GM12878 (cell line): ENCODE measurements around the gene BLTP3B. TPM values are rescaled to one million over a fixed set of nuclear protein-coding genes. Genes with fewer than 3 reads are reported as not detected.

Experiments
- ATAC-seq: fragments of 200-7000 bp; cut with Tn5 transposase; 3 replicates; pipeline ENCODE4 v1.9.1; 2020; ENCODE audit warnings: mild to moderate bottlenecking, moderate library complexity
- BruUV-seq: library from RNA; stranded (reverse); fragments of 400-500 nt; replicated peaks from 2 replicates; lab custom pipeline; 2021; lab: Mats Ljungman, UMichigan
- CTCF ChIA-PET: fragments of 300-600 bp; sonication (Branson Sonifier 250); formaldehyde crosslinking; extraction: SDS; loops from one replicate; lab custom pipeline; 2021; ENCODE audit warnings: inconsistent platforms; lab: Yijun Ruan, JAX
- POLR2A ChIA-PET: fragments of 350-600 bp; formaldehyde crosslinking; extraction: SDS; loops from one replicate; lab custom pipeline; 2021; ENCODE audit warnings: inconsistent platforms; lab: Charles Lee
- RAD21 ChIA-PET: fragments of 300-600 bp; sonication (Branson Sonifier 250); formaldehyde crosslinking; loops from one replicate; lab custom pipeline; 2023; ENCODE audit warnings: antibody characterized with exemption; ENCODE audit not compliant: unreplicated experiment; lab: Charles Lee
- SMC1A ChIA-PET: fragments of 300-600 bp; sonication (Branson Sonifier 250); formaldehyde crosslinking; loops from one replicate; lab custom pipeline; 2023; ENCODE audit not compliant: unreplicated experiment, uncharacterized antibody; lab: Charles Lee
- DNase-seq: peaks from one replicate; pipeline ENCODE4 v3.0.0-alpha.2; 2011; ENCODE audit warnings: low read depth, low spot score
- FAIRE-seq: peaks from 3 replicates; lab custom pipeline; 2011; peaks lifted over from hg19 to GRCh38; lab: Jason Lieb, UNC
- H2AFZ ChIP-seq: 2 replicates; pipeline ENCODE4 v1.6.0; 2011; ENCODE audit warnings: low read depth, low read length, control low read depth; ENCODE audit not compliant: control insufficient read depth
- H3K27ac ChIP-seq: 2 replicates; pipeline ENCODE4 v1.5.1; 2011; ENCODE audit warnings: control low read depth; ENCODE audit not compliant: control insufficient read depth, insufficient read depth
- H3K27me3 ChIP-seq, 2 experiments: replicated peaks in 1 of 2; 2 replicates each; pipeline versions ENCODE4 v1.6.0 to v1.6.1; 2011; ENCODE audit warnings: low read length in 1 of 2; ENCODE audit not compliant: control insufficient read depth in 2 of 2, insufficient read depth in 2 of 2
- H3K36me3 ChIP-seq, 2 experiments: 2 replicates each; pipeline ENCODE4 v1.5.1; 2011; ENCODE audit warnings: low read length in 1 of 2; ENCODE audit not compliant: control insufficient read depth in 2 of 2, insufficient read depth in 2 of 2
- H3K4me1 ChIP-seq: 2 replicates; pipeline ENCODE4 v1.6.1; 2011; ENCODE audit warnings: mild to moderate bottlenecking, low read length, moderate library complexity, mixed read lengths; ENCODE audit not compliant: control insufficient read depth, insufficient read depth
- H3K4me2 ChIP-seq: 2 replicates; pipeline ENCODE4 v1.6.0; 2011; ENCODE audit warnings: control low read depth; ENCODE audit not compliant: control insufficient read depth, insufficient read depth
- H3K4me3 ChIP-seq: fragments of 200-600 bp; sonication (generic); 2 replicates; pipeline ENCODE4 v1.5.1; 2016
- H3K79me2 ChIP-seq: 2 replicates; pipeline ENCODE4 v1.6.0; 2011; ENCODE audit warnings: low read length; ENCODE audit not compliant: control insufficient read depth, insufficient read depth
- H3K9ac ChIP-seq: 2 replicates; pipeline ENCODE4 v1.8.0; 2011; ENCODE audit warnings: low read length, control low read depth, mixed read lengths; ENCODE audit not compliant: control insufficient read depth, insufficient read depth
- H3K9me3 ChIP-seq: replicated peaks from 3 replicates; pipeline ENCODE4 v1.5.1; 2011; ENCODE audit warnings: mild to moderate bottlenecking, low read length; ENCODE audit not compliant: control insufficient read depth, insufficient read depth
- H4K20me1 ChIP-seq: 2 replicates; pipeline ENCODE4 v1.6.0; 2011; ENCODE audit not compliant: control insufficient read depth, insufficient read depth
- ATF7 ChIP-seq: fragments of 450-650 bp; IDR thresholded peaks from 2 replicates; pipeline ENCODE4 v1.6.1; 2016; ENCODE audit warnings: low read depth, mild to moderate bottlenecking
- BCL11A ChIP-seq: IDR thresholded peaks from 2 replicates; pipeline ENCODE4 v1.6.1; 2011; ENCODE audit warnings: low read depth, low read length
- HDAC2 ChIP-seq: fragments of 200-600 bp; sonication (generic); IDR thresholded peaks from 2 replicates; pipeline ENCODE4 v1.6.1; 2017
- KAT2A ChIP-seq: conservative IDR thresholded peaks from 2 replicates; pipeline ENCODE4 v1.6.1; 2011; ENCODE audit warnings: low read depth, low read length; ENCODE audit not compliant: control insufficient read depth
- MEF2B ChIP-seq: fragments of 450-650 bp; IDR thresholded peaks from 2 replicates; pipeline ENCODE4 v1.6.1; 2018; ENCODE audit warnings: mild to moderate bottlenecking, moderate library complexity; ENCODE audit not compliant: partially characterized antibody, poor library complexity, severe bottlenecking
- ZNF622 ChIP-seq: fragments of 450-650 bp; IDR thresholded peaks from 2 replicates; pipeline ENCODE4 v1.6.1; 2017; ENCODE audit warnings: mild to moderate bottlenecking, inconsistent platforms
- WGBS: methylation state at CpG from one replicate; pipeline ENCODE4 v1.1.6; 2016; ENCODE audit warnings: low lambda C conversion rate; ENCODE audit not compliant: insufficient replicate concordance, insufficient coverage; ENCODE audit errors: missing lambda C conversion rate; 5-methylcytosine and 5-hydroxymethylcytosine counted together
- in situ Hi-C: fragments of 300-500 bp; cut with MboI; formaldehyde crosslinking; loops from 9 replicates; pipeline ENCODE4 v1.14.3; 2018; ENCODE audit warnings: mixed read lengths
- intact Hi-C: fragments of 100-400 bp; cut with micrococcal nuclease; formaldehyde crosslinking; loops from one replicate; pipeline ENCODE4 v1.14.2; 2022; ENCODE audit not compliant: unreplicated experiment
- polyA plus RNA-seq, 11 experiments: library from polyadenylated mRNA; depleted of rRNA in 4 of 11; unstranded in 6 of 11; stranded (reverse) in 5 of 11; fragments of >200 nt; fragmentation: Nextera tagmentation in 4 of 11; fragmentation: Illumina TruSeq in 1 of 11; extraction: Ambion mirVana in 4 of 11; extraction: Trizol in 1 of 11; gene quantifications; 1 replicate in 1 of 11; 2 replicates in 10 of 11; pipeline versions ENCODE4 v1.2.1 to v1.2.3, GENCODE V29; 2011 to 2016; ENCODE audit warnings: inconsistent platforms in 2 of 11, missing spikeins in 2 of 11, low read depth in 1 of 11
- total RNA-seq, 4 experiments: library from RNA; depleted of rRNA in 3 of 4; stranded (reverse); fragments of >200 nt in 3 of 4; fragmentation: Illumina TruSeq in 1 of 4; extraction: Trizol in 1 of 4; gene quantifications; 2 replicates each; pipeline versions ENCODE4 v1.2.1 to v1.2.3, GENCODE V29; 2013 to 2021
- TF ChIP-seq, protein P1 (sequence below): IDR thresholded peaks from 2 replicates; pipeline ENCODE4 v1.6.1; 2012; ENCODE audit warnings: low read depth, low read length, improper control_type of control experiment
- TF ChIP-seq, protein P2 (sequence below): IDR thresholded peaks from 2 replicates; pipeline ENCODE4 v1.6.1; 2012; ENCODE audit warnings: low read length, inconsistent platforms

Gene BLTP3B
- total and polyA plus RNA-seq, 10 of the 15 experiments (the other 5 are each of a cell fraction or from before 2014, with no cell fraction given): 3.6 to 23.6 (median 17.0) TPM

DNA sequence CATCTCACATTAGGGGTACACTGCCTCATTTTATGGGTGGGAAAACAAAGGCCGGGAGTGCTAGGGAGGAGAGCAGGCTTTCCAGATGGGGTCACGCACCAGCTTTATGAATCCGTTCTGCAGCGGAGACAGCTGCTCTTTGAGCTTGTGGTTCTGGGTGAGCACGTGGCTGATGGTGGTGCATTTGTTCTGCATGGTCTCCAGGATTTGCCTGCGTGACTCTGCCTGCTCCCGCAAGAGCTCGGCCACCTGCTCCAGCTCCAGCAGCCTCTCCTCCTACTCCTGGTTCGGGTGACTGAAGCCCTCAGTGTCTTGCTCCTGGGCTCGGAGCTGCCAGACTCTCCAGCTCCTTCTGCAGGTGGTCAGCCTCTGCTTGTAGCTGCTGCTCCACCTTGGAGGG is 23.6 kb upstream of the BLTP3B start:
- POLR2A ChIA-PET: no interaction called here
- CTCF ChIA-PET: interaction anchor here (0.7 to 4.3 kb wide), 3 partner anchors 12 to 238 kb away, joined by 3 to 47 read pairs (median 4); no protein-coding TSS in a partner anchor
- ATAC-seq: no peak
- Histone ChIP-seq H3K27me3 (no peaks in the 10 kb centered on the region), H3K9me3 (no peaks in the 10 kb centered on the region), H3K36me3 (no peaks in the 10 kb centered on the region), H3K27ac (no peak overlapping the region), H3K9ac (no peak overlapping the region), H3K4me2 (no peak overlapping the region), H3K4me1 (0 out of 2 replicates have a peak, but pooled peaks cover 3% of the 10 kb centered on the region), H3K4me3 (no peak overlapping the region), H2AFZ (no peak overlapping the region), H4K20me1 (no peaks in the 10 kb centered on the region)
- intact Hi-C loops (no loop called here), in situ Hi-C loops (no loop called here)
- BruUV-seq: no TSS peak
- DNase-seq: no peak
- RAD21 ChIA-PET: no interaction called here
- SMC1A ChIA-PET: no interaction called here
- no peak for FAIRE-seq
- 89% methylated on average over 10 of the region's 10 CpGs for WGBS
- TF ChIP-seq, protein P1, sequence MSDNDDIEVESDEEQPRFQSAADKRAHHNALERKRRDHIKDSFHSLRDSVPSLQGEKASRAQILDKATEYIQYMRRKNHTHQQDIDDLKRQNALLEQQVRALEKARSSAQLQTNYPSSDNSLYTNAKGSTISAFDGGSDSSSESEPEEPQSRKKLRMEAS: no peak
- no peak for TF ChIP-seq BCL11A
- no peak for TF ChIP-seq HDAC2
- no peak for TF ChIP-seq ATF7
- no peak for TF ChIP-seq MEF2B
- TF ChIP-seq ZNF622: no peak
- TF ChIP-seq KAT2A: no peak
- TF ChIP-seq, protein P2, sequence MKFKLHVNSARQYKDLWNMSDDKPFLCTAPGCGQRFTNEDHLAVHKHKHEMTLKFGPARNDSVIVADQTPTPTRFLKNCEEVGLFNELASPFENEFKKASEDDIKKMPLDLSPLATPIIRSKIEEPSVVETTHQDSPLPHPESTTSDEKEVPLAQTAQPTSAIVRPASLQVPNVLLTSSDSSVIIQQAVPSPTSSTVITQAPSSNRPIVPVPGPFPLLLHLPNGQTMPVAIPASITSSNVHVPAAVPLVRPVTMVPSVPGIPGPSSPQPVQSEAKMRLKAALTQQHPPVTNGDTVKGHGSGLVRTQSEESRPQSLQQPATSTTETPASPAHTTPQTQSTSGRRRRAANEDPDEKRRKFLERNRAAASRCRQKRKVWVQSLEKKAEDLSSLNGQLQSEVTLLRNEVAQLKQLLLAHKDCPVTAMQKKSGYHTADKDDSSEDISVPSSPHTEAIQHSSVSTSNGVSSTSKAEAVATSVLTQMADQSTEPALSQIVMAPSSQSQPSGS: no peak
- TF ChIP-seq, all 136 proteins: peak for 0
- no peaks in the 10 kb centered on the region for H3K79me2 ChIP-seq
